PC-9 (cell line): ENCODE measurements around the gene HIGD1B. TPM values are rescaled to one million over a fixed set of nuclear protein-coding genes. Genes with fewer than 3 reads are reported as not detected.

Experiments
- BruUV-seq: library from RNA; stranded (reverse); fragments of 400-500 nt; replicated peaks from 2 replicates; lab custom pipeline; 2021; lab: Mats Ljungman, UMichigan
- CTCF ChIA-PET: fragments of 300-600 bp; sonication (Branson Sonifier 250); formaldehyde crosslinking; loops from one replicate; lab custom pipeline; 2022; ENCODE audit warnings: antibody characterized with exemption; lab: Charles Lee
- POLR2A ChIA-PET: fragments of 300-600 bp; sonication (Branson Sonifier 250); formaldehyde crosslinking; loops from one replicate; lab custom pipeline; 2022; ENCODE audit warnings: antibody characterized with exemption; ENCODE audit not compliant: unreplicated experiment; lab: Charles Lee
- DNase-seq, 2 experiments: peaks; one replicate each; pipeline versions ENCODE4 v3.0.0 to v3.0.0-alpha.2; 2015 to 2022; ENCODE audit warnings: mixed read lengths in 1 of 2
- H2AFZ ChIP-seq: fragments of 200-600 bp; sonication (generic); 2 replicates; pipeline ENCODE4 v1.8.1; 2017; ENCODE audit warnings: antibody characterized with exemption
- H3F3A ChIP-seq: fragments of 200-600 bp; sonication (generic); 2 replicates; pipeline ENCODE4 v1.8.1; 2017; ENCODE audit warnings: antibody characterized with exemption, mild to moderate bottlenecking, low read depth; ENCODE audit not compliant: insufficient read depth
- H3K27ac ChIP-seq: fragments of 200-600 bp; sonication (generic); 2 replicates; pipeline ENCODE4 v1.6.1; 2016; ENCODE audit warnings: mixed run types
- H3K27me3 ChIP-seq: fragments of 200-600 bp; sonication (generic); 2 replicates; pipeline ENCODE4 v1.6.1; 2016; ENCODE audit warnings: low read depth, mixed run types; ENCODE audit not compliant: insufficient read depth
- H3K36me3 ChIP-seq: fragments of 200-600 bp; sonication (generic); 2 replicates; pipeline ENCODE4 v1.6.1; 2016; ENCODE audit warnings: low read depth, mixed run types
- H3K4me1 ChIP-seq: fragments of 200-600 bp; sonication (generic); replicated peaks from 2 replicates; pipeline ENCODE4 v1.6.1; 2016; ENCODE audit warnings: mixed run types; ENCODE audit not compliant: insufficient read depth
- H3K4me2 ChIP-seq: fragments of 200-600 bp; sonication (generic); 2 replicates; pipeline ENCODE4 v1.6.1; 2017; ENCODE audit warnings: mixed run types
- H3K4me3 ChIP-seq: fragments of 200-600 bp; sonication (generic); 2 replicates; pipeline ENCODE4 v1.6.1; 2016; ENCODE audit warnings: mixed run types
- H3K79me2 ChIP-seq: fragments of 200-600 bp; sonication (generic); 2 replicates; pipeline ENCODE4 v1.6.1; 2017; ENCODE audit warnings: low read depth, mixed run types
- H3K9me2 ChIP-seq: fragments of 200-600 bp; sonication (generic); 2 replicates; pipeline ENCODE4 v1.8.1; 2017; ENCODE audit warnings: mild to moderate bottlenecking; ENCODE audit not compliant: insufficient read depth
- H3K9me3 ChIP-seq: fragments of 200-600 bp; sonication (generic); 2 replicates; pipeline ENCODE4 v1.8.1; 2016; ENCODE audit warnings: low read depth; ENCODE audit not compliant: insufficient read depth
- H4K20me1 ChIP-seq: fragments of 200-600 bp; sonication (generic); 2 replicates; pipeline ENCODE4 v1.8.1; 2017; ENCODE audit not compliant: insufficient read depth
- CTCF ChIP-seq: fragments of 200-600 bp; sonication (generic); conservative IDR thresholded peaks from 2 replicates; pipeline ENCODE4 v1.6.1; 2017; ENCODE audit warnings: mixed run types, antibody characterized with exemption, mild to moderate bottlenecking, moderate library complexity
- EZH2 ChIP-seq: fragments of 200-600 bp; sonication (generic); IDR thresholded peaks from 2 replicates; pipeline ENCODE4 v1.8.0; 2017; ENCODE audit warnings: antibody characterized with exemption, low read depth
- intact Hi-C: fragments of 100-400 bp; cut with micrococcal nuclease; formaldehyde crosslinking; loops from one replicate; pipeline ENCODE4 v1.10.0; 2022; ENCODE audit not compliant: unreplicated experiment
- total RNA-seq: library from RNA; stranded (reverse); gene quantifications from 2 replicates; pipeline ENCODE4 v1.2.3, GENCODE V29; 2021

The HIGD1B gene
- total RNA-seq, 1 experiment from 2014 or later: not detected

GRCh38 chr17:44865231-44865660 is 17.6 kb downstream of the HIGD1B start:
- no peak overlapping the region for H2AFZ ChIP-seq
- H3K27ac ChIP-seq: no peak overlapping the region
- ChIA-PET CTCF (interaction anchor here (0.7 to 1.5 kb wide), 2 partner anchors 89 to 159 kb away, joined by 3 read pairs; no protein-coding TSS in a partner anchor), POLR2A (no interaction called here)
- no peaks in the 10 kb centered on the region for H3K4me1 ChIP-seq
- H3K27me3 ChIP-seq: no peaks in the 10 kb centered on the region
- H3K4me3 ChIP-seq: no peak overlapping the region
- no peaks in the 10 kb centered on the region for H4K20me1 ChIP-seq
- BruUV-seq: no TSS peak
- peaks cover 26% of the 10 kb centered on the region for H3K36me3 ChIP-seq
- peak; percentile 47 for DNase-seq
- H3F3A ChIP-seq: peaks cover 11% of the 10 kb centered on the region; the same call in 1 of the 2 replicates
- H3K9me2 ChIP-seq: no peaks in the 10 kb centered on the region
- H3K4me2 ChIP-seq: no peak overlapping the region
- H3K79me2 ChIP-seq: no peaks in the 10 kb centered on the region
- peak; percentile 92 for TF ChIP-seq CTCF
- no peak for TF ChIP-seq EZH2
- no peaks in the 10 kb centered on the region for H3K9me3 ChIP-seq
- intact Hi-C loops: loop anchor here (1.0 kb wide), 2 partner anchors 86 to 90 kb away; no protein-coding TSS in a partner anchor

GRCh38 chr17:44865931-44866330 is 18.2 kb downstream of the HIGD1B start:
- H3F3A ChIP-seq: peaks cover 11% of the 10 kb centered on the region; the same call in 1 of the 2 replicates
- BruUV-seq: no TSS peak
- H3K9me3 ChIP-seq: no peaks in the 10 kb centered on the region
- no peaks in the 10 kb centered on the region for H4K20me1 ChIP-seq
- H2AFZ ChIP-seq: no peak overlapping the region
- no peaks in the 10 kb centered on the region for H3K4me1 ChIP-seq
- H3K4me2 ChIP-seq: no peak overlapping the region
- DNase-seq: no peak
- ChIA-PET POLR2A (no interaction called here), CTCF (interaction anchor here (1.5 kb wide), 1 partner anchor 90 kb away, joined by 3 read pairs; no protein-coding TSS in a partner anchor)
- no peak overlapping the region for H3K4me3 ChIP-seq
- peaks cover 26% of the 10 kb centered on the region for H3K36me3 ChIP-seq
- no peaks in the 10 kb centered on the region for H3K9me2 ChIP-seq
- H3K27me3 ChIP-seq: no peaks in the 10 kb centered on the region
- H3K27ac ChIP-seq: no peak overlapping the region
- no peaks in the 10 kb centered on the region for H3K79me2 ChIP-seq
- no peak for TF ChIP-seq EZH2
- no peak for TF ChIP-seq CTCF
- intact Hi-C loops: loop anchor here (1.0 kb wide), 2 partner anchors 87 to 91 kb away; no protein-coding TSS in a partner anchor

GRCh38 chr17:44867841-44868240 is 20.2 kb downstream of the HIGD1B start:
- DNase-seq: no peak
- H3K36me3 ChIP-seq: peaks cover 31% of the 10 kb centered on the region; the same call in 1 of the 2 replicates
- CTCF ChIA-PET: interaction anchor here (0.6 to 0.9 kb wide), 2 partner anchors 10 to 126 kb away, joined by 3 to 4 read pairs; no protein-coding TSS in a partner anchor

More at GRCh38 chr17:44867841-44868240, 20.2 kb downstream of the HIGD1B start:
- Histone ChIP-seq H3K9me2 (no peaks in the 10 kb centered on the region), H4K20me1 (no peaks in the 10 kb centered on the region), H3K9me3 (no peaks in the 10 kb centered on the region), H3K4me1 (no peaks in the 10 kb centered on the region), H3K27ac (no peak overlapping the region), H3K4me2 (no peak overlapping the region), H3K27me3 (no peaks in the 10 kb centered on the region), H3K4me3 (no peak overlapping the region), H3F3A (peaks cover 11% of the 10 kb centered on the region; the same call in 1 of the 2 replicates), H2AFZ (no peak overlapping the region), H3K79me2 (no peaks in the 10 kb centered on the region)
- no TSS peak for BruUV-seq
- TF ChIP-seq EZH2 (no peak), CTCF (no peak)
- POLR2A ChIA-PET: no interaction called here
- intact Hi-C loops: no loop called here
